ENCODE data around the gene RBM18. TPM values are rescaled to one million over a fixed set of nuclear protein-coding genes. Genes with fewer than 3 reads are reported as not detected.

RBM18 gene
- total RNA-seq, 4 donors from 2014 or later = 8.1 to 18.8 (median 10.1) TPM

DNA sequence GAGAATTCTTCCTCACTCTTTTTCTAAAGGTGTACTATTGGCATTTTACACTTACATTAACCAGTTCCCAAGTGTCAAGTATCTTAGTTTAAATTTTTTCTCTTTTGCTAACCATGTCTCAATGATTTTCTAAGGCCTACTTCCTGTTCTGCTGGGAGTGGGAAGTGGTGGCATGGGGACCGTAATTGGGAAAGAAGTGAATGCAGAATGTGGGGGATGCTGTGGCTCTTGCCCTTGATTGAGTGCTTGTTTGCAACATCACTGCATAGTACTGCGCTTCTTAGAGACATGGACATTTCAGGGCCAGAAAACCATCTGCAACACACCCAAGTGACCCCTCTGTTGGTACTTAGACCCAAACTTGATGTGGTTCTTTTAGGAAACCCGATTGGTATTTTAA lies 32.9 kb upstream of the RBM18 start:
- TF ChIP-seq, protein P1, sequence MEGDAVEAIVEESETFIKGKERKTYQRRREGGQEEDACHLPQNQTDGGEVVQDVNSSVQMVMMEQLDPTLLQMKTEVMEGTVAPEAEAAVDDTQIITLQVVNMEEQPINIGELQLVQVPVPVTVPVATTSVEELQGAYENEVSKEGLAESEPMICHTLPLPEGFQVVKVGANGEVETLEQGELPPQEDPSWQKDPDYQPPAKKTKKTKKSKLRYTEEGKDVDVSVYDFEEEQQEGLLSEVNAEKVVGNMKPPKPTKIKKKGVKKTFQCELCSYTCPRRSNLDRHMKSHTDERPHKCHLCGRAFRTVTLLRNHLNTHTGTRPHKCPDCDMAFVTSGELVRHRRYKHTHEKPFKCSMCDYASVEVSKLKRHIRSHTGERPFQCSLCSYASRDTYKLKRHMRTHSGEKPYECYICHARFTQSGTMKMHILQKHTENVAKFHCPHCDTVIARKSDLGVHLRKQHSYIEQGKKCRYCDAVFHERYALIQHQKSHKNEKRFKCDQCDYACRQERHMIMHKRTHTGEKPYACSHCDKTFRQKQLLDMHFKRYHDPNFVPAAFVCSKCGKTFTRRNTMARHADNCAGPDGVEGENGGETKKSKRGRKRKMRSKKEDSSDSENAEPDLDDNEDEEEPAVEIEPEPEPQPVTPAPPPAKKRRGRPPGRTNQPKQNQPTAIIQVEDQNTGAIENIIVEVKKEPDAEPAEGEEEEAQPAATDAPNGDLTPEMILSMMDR (IDR thresholded peaks at IDR 0.05; ENCODE audit: low read depth) = no peak

DNA sequence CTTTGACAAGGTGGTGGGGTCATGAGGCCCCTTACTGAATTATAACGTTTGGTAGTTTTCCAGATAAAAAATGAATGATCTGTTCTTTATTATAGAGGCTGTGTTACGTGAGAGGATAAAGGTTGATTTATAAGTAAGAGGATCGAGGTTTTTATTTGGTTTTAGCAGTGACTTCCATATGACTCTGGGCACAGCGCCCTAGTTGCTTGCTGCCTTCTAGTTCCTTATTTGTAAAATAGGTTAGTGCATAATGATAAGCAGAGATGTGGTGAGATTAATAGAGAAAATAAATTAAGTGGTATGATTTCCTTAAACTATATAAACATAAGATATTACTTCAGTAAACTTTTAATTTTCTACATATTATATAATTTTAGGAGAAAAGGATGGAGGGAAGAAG lies 29.9 kb upstream of the RBM18 start:
- TF ChIP-seq, protein P1 (IDR thresholded peaks at IDR 0.05; ENCODE audit: low read depth) = no peak

DNA sequence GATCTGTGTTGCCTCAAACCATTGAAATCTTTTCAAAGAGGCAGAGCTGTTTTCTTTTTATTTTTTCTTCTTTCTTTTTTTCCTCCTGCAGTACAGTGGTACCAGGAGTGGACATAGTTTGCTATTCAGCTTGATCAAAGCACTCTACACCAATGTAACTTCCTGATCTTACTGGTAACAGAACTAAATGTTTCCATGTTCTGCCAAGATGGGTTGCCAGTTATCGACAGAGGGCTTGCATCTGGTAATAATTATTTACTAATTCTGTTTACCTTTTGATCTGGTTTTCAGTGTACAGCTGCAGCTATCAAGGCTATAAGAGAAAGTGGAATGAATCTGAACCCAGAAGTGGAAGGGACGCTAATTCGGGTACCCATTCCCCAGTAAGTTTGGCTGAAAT lies 26.8 kb upstream of the RBM18 start:
- TF ChIP-seq, protein P1 (IDR thresholded peaks at IDR 0.05; ENCODE audit: low read depth) = no peak

DNA sequence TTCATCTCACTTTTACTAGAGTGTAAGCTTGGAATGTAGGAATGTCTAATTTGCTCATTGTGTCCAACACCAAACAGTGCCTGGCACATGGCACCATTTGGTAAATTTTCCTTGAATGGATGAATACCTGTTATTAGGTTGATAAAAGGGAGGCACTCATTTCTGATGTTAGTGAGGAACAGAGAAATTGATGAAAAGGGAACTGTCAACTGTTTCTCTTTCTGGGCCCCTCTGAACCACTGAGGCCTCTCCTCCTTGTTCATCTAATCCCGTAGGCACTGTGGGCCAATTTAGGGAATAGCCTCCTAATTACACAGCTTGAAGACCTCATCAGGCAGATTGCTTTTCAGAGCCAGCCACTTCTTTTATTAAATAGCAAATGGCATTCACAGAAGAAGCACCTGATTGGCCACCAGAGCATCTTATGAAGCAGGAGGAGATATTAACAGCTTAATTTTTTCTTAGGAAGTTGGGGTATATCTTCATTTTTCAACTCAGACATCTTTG lies 22.6 kb upstream of the RBM18 start:
- TF ChIP-seq, protein P1 (IDR thresholded peaks at IDR 0.05; ENCODE audit: low read depth) = no peak

DNA sequence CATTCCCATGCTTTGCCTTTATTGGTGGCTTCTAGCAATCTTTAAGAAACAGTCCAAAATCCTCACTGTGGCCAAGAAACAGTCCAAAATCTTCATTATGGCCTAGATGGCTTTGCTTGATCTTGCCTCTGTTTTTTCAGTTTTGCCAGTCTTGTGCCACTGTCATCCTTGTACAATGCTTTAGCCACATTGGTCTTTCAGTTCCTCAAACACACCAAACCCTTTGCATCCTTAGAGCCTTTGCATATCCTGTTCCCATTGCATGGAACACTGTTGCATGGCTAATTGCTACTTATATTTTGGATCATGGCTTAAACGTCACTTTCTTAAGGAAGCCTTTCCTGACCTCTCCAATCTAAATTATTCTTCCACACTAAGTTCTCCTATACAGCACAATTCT lies 22.1 kb upstream of the RBM18 start:
- TF ChIP-seq, protein P1 (IDR thresholded peaks at IDR 0.05; ENCODE audit: low read depth) = no peak

DNA sequence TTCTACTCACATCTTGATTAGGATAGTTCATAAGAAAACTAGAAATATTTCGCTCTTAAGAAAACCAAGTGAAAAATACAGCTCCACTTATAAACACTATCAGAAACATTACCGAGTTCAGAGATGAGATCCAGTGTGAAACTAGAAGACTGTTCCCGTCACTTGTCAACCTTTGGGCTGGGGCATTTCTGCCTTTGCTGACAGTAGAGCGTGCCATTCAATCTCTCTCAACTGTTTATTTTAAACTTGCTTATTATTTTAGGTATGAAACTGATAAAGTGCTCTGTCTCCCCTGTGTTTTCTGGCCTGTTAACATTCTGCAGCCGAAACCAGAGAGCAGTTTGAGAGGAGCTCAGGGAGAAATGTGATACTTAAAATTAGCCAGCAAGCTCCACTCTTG lies 16.7 kb upstream of the RBM18 start:
- TF ChIP-seq, protein P1 (IDR thresholded peaks at IDR 0.05; ENCODE audit: low read depth) = no peak

DNA sequence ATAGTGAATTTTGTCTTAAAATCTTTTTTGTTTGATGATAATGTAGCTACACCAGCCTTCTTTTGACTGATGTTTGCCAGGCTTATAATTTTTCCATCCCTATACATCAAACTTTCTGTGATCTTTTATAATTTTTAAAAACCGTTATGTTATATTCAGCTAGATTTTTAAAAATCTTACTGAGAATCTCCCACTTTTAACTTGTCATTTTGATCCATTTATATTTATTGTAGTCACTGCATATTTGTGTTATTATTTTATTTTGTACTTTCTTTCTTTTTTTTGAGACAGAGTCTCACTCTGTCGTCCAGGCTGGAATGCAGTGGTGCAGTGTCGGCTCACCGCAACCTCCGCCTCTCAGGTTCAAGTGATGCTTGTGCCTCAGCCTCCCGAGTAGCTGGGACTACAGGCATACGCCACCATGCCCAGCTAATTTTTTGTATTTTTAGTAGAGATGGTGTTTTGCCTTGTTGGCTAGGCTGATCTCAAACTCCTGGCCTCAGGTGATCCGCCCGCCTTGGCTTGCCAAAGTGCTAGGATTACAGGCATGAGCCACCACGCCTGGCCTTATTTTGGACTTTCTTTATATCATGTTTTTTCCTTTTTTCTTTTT lies 12.8 kb upstream of the RBM18 start:
- TF ChIP-seq, protein P1 (IDR thresholded peaks at IDR 0.05; ENCODE audit: low read depth) = no peak
